Small intestine (tissue), 7 donors: ENCODE results near the gene ERH. TPM values are rescaled to one million over a fixed set of nuclear protein-coding genes. Genes with fewer than 3 reads are reported as not detected.
"Not testable (repeated sequence)": the region's sequence is repeated elsewhere in the genome, so short reads cannot be mapped to it uniquely, and the experiment has no call there.

Experiments used
- DNase-seq, 2 donors: peaks; one replicate each; pipeline versions ENCODE4 v3.0.0 to v3.0.0-alpha.2; 2013
- FAIRE-seq: peaks from 2 replicates; lab custom pipeline; 2012; peaks lifted over from hg19 to GRCh38; lab: Jason Lieb, UNC
- H3K27ac ChIP-seq, 3 donors: one replicate each; pipeline ENCODE4 v1.5.1; 2013; ENCODE audit warnings: low read length in 2 of 3, mild to moderate bottlenecking in 2 of 3, control low read depth in 1 of 3, inconsistent platforms in 1 of 3, low read depth in 1 of 3, moderate library complexity in 1 of 3
- H3K27me3 ChIP-seq, 3 donors: one replicate each; pipeline ENCODE4 v1.6.1; 2013; ENCODE audit warnings: low read length in 3 of 3, inconsistent platforms in 1 of 3; ENCODE audit not compliant: control insufficient read depth in 3 of 3, insufficient read depth in 3 of 3
- H3K36me3 ChIP-seq, 3 donors: one replicate each; pipeline ENCODE4 v1.6.1; 2013; ENCODE audit warnings: low read length in 3 of 3, inconsistent platforms in 1 of 3, low read depth in 1 of 3, mild to moderate bottlenecking in 1 of 3, moderate library complexity in 1 of 3; ENCODE audit not compliant: control insufficient read depth in 3 of 3, insufficient read depth in 2 of 3
- H3K4me1 ChIP-seq, 3 donors: one replicate each; pipeline ENCODE4 v1.6.1; 2013; ENCODE audit warnings: low read length in 2 of 3, inconsistent platforms in 1 of 3, low read depth in 1 of 3, mild to moderate bottlenecking in 1 of 3, moderate library complexity in 1 of 3; ENCODE audit not compliant: control insufficient read depth in 3 of 3, insufficient read depth in 2 of 3
- H3K4me3 ChIP-seq, 3 donors: one replicate each; pipeline ENCODE4 v1.5.1; 2013; ENCODE audit warnings: low read length in 3 of 3, control low read depth in 1 of 3, inconsistent platforms in 1 of 3, low read depth in 1 of 3, mild to moderate bottlenecking in 1 of 3, moderate library complexity in 1 of 3
- H3K9me3 ChIP-seq, 2 donors: one replicate each; pipeline ENCODE4 v1.6.1; 2013; ENCODE audit warnings: low read depth in 1 of 2, low read length in 1 of 2; ENCODE audit not compliant: control insufficient read depth in 2 of 2, insufficient read depth in 1 of 2
- WGBS, 3 donors: extraction: QIAGEN DNeasy Blood & Tissue Kit; methylation state at CpG; one replicate each; pipeline ENCODE4 v1.1.7; 2013; 5-methylcytosine and 5-hydroxymethylcytosine counted together
- polyA plus RNA-seq, 4 donors: library from polyadenylated mRNA; stranded (reverse) in 3 of 4; unstranded in 1 of 4; fragments of 200-250 nt in 3 of 4; fragments of 120-200 nt in 1 of 4; gene quantifications; one replicate each; pipeline versions ENCODE4 v1.2.1 to v1.2.3, GENCODE V29; 2013
- donor health status: healthy with polysubstance abuse.
- donor health status: control.
- donor health status: control.
- donor health status: Bipolar disorder and iron deficiency.
- donor health status: healthy.

ERH gene
- polyA plus RNA-seq, 4 donors: 131 to 207 (median 141) TPM

- no peak overlapping the region for H3K27ac ChIP-seq
- H3K27me3 ChIP-seq: no peaks in the 10 kb centered on the region
- no peak for DNase-seq
- H3K4me3 ChIP-seq: no peak overlapping the region
- 90 to 93% (median 90%) methylated on average over 5 of the region's 5 CpGs for WGBS, 3 donors
- no peak for FAIRE-seq
- H3K9me3 ChIP-seq: peaks cover 0 to 2% of the 10 kb centered on the region in 2 donors
- H3K36me3 ChIP-seq: peaks cover 0 to 7% (median 0%) of the 10 kb centered on the region in 3 donors
- H3K4me1 ChIP-seq: peaks cover under 1 to 12% (median 2%) of the 10 kb centered on the region in 3 donors
These were observed 6.8 kb upstream of the ERH start for GRCh38 chr14:69404883-69405282.

GRCh38 chr14:69404478-69404877, 6.4 kb upstream of the ERH start:
- peaks cover 0 to 7% (median 0%) of the 10 kb centered on the region in 3 donors for H3K36me3 ChIP-seq
- H3K4me3 ChIP-seq: no peak overlapping the region
- peaks cover 5 to 15% (median 5%) of the 10 kb centered on the region in 3 donors for H3K4me1 ChIP-seq
- H3K27ac ChIP-seq: no peak overlapping the region
- no peaks in the 10 kb centered on the region for H3K27me3 ChIP-seq
- H3K9me3 ChIP-seq: peaks cover 0 to 2% of the 10 kb centered on the region in 2 donors
- DNase-seq (no peak), FAIRE-seq (no peak)
- WGBS, 3 donors: 81 to 88% (median 84%) methylated on average over 3 of the region's 3 CpGs

DNA sequence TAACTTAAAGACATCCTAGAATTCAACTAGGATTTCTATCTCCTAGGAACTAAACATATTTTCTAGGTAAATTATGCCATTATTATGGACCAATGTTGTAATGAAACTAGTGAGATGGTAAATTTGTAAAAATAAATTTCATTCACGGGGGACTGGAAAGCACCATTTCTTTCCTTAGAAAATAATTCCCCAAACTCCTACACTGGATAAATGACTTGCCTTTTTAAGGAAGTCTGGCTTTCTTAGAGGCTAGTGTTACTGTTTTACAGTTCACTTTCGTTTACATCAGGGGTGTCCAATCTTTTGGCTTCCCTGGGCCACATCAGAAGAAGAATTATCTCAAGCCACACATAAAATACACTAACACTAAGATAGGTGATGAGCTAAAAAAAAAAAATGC, 3.7 kb upstream of the ERH start:
- FAIRE-seq: no peak
- no peak overlapping the region for H3K4me3 ChIP-seq
- peaks cover 0 to 2% of the 10 kb centered on the region in 2 donors for H3K9me3 ChIP-seq
- peaks cover 0 to 7% (median 0%) of the 10 kb centered on the region in 3 donors for H3K36me3 ChIP-seq
- DNase-seq: no peak
- 55 to 66% (median 59%) methylated on average over 2 of the region's 2 CpGs for WGBS, 3 donors
- peaks cover 5 to 24% (median 11%) of the 10 kb centered on the region in 3 donors for H3K4me1 ChIP-seq
- H3K27ac ChIP-seq: no peak overlapping the region
- H3K27me3 ChIP-seq: no peaks in the 10 kb centered on the region

- H3K36me3 ChIP-seq: peaks cover 0 to 9% (median 0%) of the 10 kb centered on the region in 3 donors
- peaks cover 5 to 24% (median 11%) of the 10 kb centered on the region in 3 donors for H3K4me1 ChIP-seq
- WGBS, 3 donors: 56 to 85% (median 64%) methylated on average over 6 of the region's 6 CpGs
- FAIRE-seq: no peak
- H3K27me3 ChIP-seq: no peaks in the 10 kb centered on the region
- H3K9me3 ChIP-seq: peaks cover 0 to 2% of the 10 kb centered on the region in 2 donors
- H3K4me3 ChIP-seq: peak overlapping the region in 2 of 3 donors; percentile 93 to 95
- no peak overlapping the region for H3K27ac ChIP-seq
- DNase-seq: no peak
These were observed 2.1 kb upstream of the ERH start for GRCh38 chr14:69400154-69400553.

- FAIRE-seq (no peak), DNase-seq (peak in 1 of 2 donors; percentile 12)
- no peaks in the 10 kb centered on the region for H3K27me3 ChIP-seq
- H3K36me3 ChIP-seq: peaks cover 0 to 13% (median 2%) of the 10 kb centered on the region in 3 donors
- H3K4me3 ChIP-seq: peak overlapping the region in 2 of 3 donors; percentile 93 to 95
- no peak overlapping the region for H3K27ac ChIP-seq
- WGBS, 3 donors: 45 to 80% (median 63%) methylated on average over 8 of the region's 8 CpGs
- H3K9me3 ChIP-seq: peaks cover 0 to 2% of the 10 kb centered on the region in 2 donors
- H3K4me1 ChIP-seq: peaks cover 5 to 24% (median 11%) of the 10 kb centered on the region in 3 donors
These were observed 1.7 kb upstream of the ERH start for GRCh38 chr14:69399750-69400149.

GRCh38 chr14:69398818-69399210, 715 bp upstream of the ERH start:
- FAIRE-seq: no peak
- DNase-seq: no peak
- peak overlapping the region; percentile 79 to 95 (median 93) for H3K4me3 ChIP-seq
- H3K27ac ChIP-seq: peak overlapping the region; percentile 72 to 92 (median 85)
- H3K9me3 ChIP-seq: no peaks in the 10 kb centered on the region
- peaks cover 5 to 24% (median 11%) of the 10 kb centered on the region in 3 donors for H3K4me1 ChIP-seq
- peaks cover 3 to 15% (median 6%) of the 10 kb centered on the region in 3 donors for H3K36me3 ChIP-seq
- 0 to 1% (median 0%) methylated on average over 18 of the region's 18 CpGs for WGBS, 3 donors
- no peaks in the 10 kb centered on the region for H3K27me3 ChIP-seq

GRCh38 chr14:69395929-69396328, 2.2 kb downstream of the ERH start:
- FAIRE-seq (no peak), DNase-seq (no peak)
- Histone ChIP-seq H3K27me3 (no peaks in the 10 kb centered on the region), H3K9me3 (no peaks in the 10 kb centered on the region), H3K36me3 (peaks cover 5 to 24% (median 19%) of the 10 kb centered on the region in 3 donors), H3K4me3 (no peak overlapping the region), H3K27ac (no peak overlapping the region), H3K4me1 (peaks cover 5 to 21% (median 11%) of the 10 kb centered on the region in 3 donors)
- 79 to 86% (median 83%) methylated on average over 4 of the region's 4 CpGs for WGBS, 3 donors

- Histone ChIP-seq H3K4me1 (peaks cover 0 to 6% (median 5%) of the 10 kb centered on the region in 3 donors), H3K27me3 (no peaks in the 10 kb centered on the region), H3K4me3 (no peak overlapping the region), H3K9me3 (no peaks in the 10 kb centered on the region), H3K36me3 (peaks cover 5 to 36% (median 22%) of the 10 kb centered on the region in 3 donors), H3K27ac (no peak overlapping the region)
- FAIRE-seq: no peak
- DNase-seq: no peak
- 82 to 93% (median 90%) methylated on average over 3 of the region's 3 CpGs for WGBS, 3 donors
These were observed 5.6 kb downstream of the ERH start for GRCh38 chr14:69392481-69392880.

GRCh38 chr14:69391400-69391799, 6.7 kb downstream of the ERH start:
- not testable (repeated sequence) for H3K9me3 ChIP-seq, FAIRE-seq, H3K27me3 ChIP-seq, DNase-seq, H3K4me1 ChIP-seq, H3K27ac ChIP-seq, H3K4me3 ChIP-seq
- WGBS, 3 donors: 89 to 95% (median 94%) methylated on average over 7 to 8 of the region's 8 CpGs
- peaks cover 5 to 40% (median 22%) of the 10 kb centered on the region in 3 donors for H3K36me3 ChIP-seq
